A549 (cell line): ENCODE results near the gene ABHD1.

Experiments used
- MAFK ChIP-seq: fragments of 450-650 bp; IDR thresholded peaks from 2 replicates; pipeline ENCODE4 v1.6.1; 2014; ENCODE audit not compliant: partially characterized antibody
- MYC ChIP-seq: IDR thresholded peaks from 2 replicates; pipeline ENCODE4 v1.6.1; 2012; ENCODE audit warnings: mild to moderate bottlenecking, inconsistent platforms, low read length, improper control_type of control experiment, borderline replicate concordance
- PBX3 ChIP-seq: IDR thresholded peaks from 2 replicates; pipeline ENCODE4 v1.6.1; 2012
- POLR2A ChIP-seq: IDR thresholded peaks from 2 replicates; pipeline ENCODE4 v1.6.1; 2012; ENCODE audit warnings: mild to moderate bottlenecking, low read length
- POLR2AphosphoS2 ChIP-seq: conservative IDR thresholded peaks from 2 replicates; pipeline ENCODE4 v1.6.1; 2012; ENCODE audit warnings: low read length, improper control_type of control experiment, inconsistent platforms
- RCOR1 ChIP-seq: fragments of 150-350 bp; IDR thresholded peaks from 2 replicates; pipeline ENCODE4 v1.6.1; 2014; ENCODE audit warnings: antibody characterized with exemption, low read length, low read depth
- TF ChIP-seq, protein P1 (sequence below): fragments of >200 bp; sonication (Bioruptor Twin); formaldehyde crosslinking; IDR thresholded peaks from 3 replicates; pipeline ENCODE4 v1.5.1; 2016

DNA sequence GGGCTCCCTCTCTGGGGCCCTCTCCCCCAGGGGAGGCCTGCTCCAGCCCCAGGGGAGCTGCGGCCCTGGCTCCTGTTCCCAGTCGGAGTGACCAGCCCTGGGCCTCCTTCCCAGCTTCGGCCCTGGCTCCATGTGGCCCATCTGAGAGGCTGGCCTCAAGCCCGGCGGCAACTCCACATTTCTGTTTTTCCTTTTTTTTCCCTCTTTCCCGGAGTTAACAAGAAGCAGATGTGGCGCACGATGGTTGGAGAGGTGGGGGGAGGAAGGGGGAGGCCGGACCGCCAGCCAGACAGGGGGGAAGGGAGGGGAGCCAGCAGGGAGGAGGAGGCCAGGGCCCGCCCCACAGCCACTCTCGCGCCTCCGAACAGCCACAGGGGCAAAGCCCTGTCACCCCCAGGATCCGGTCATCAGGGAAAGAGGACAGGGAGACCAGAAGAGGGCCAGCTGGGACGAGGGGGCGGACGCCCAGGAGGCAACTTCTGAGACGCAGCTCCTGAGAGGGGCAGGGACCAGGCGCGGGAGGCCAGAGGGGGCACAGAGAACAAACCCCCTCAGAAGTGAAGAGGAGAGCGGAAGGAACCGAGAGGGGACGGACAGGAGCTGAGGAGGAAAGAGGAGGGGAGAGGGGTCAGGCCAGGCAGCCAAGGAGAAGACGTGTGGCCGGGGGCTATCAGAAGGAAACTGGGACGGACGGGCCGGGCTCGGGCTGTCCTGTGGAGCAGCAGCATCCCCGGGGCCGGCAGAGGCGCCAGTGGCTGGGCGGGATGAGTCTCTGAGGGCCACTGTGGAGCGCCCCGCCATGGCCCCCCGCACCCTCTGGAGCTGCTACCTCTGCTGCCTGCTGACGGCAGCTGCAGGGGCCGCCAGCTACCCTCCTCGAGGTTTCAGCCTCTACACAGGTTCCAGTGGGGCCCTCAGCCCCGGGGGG lies 45.1 kb upstream of the ABHD1 start, which contains the start of gene EMILIN1:
- TF ChIP-seq, protein P1, sequence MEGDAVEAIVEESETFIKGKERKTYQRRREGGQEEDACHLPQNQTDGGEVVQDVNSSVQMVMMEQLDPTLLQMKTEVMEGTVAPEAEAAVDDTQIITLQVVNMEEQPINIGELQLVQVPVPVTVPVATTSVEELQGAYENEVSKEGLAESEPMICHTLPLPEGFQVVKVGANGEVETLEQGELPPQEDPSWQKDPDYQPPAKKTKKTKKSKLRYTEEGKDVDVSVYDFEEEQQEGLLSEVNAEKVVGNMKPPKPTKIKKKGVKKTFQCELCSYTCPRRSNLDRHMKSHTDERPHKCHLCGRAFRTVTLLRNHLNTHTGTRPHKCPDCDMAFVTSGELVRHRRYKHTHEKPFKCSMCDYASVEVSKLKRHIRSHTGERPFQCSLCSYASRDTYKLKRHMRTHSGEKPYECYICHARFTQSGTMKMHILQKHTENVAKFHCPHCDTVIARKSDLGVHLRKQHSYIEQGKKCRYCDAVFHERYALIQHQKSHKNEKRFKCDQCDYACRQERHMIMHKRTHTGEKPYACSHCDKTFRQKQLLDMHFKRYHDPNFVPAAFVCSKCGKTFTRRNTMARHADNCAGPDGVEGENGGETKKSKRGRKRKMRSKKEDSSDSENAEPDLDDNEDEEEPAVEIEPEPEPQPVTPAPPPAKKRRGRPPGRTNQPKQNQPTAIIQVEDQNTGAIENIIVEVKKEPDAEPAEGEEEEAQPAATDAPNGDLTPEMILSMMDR = no peak
- TF ChIP-seq RCOR1 (no peak), POLR2A (no peak), MYC (no peak), MAFK (no peak), POLR2AphosphoS2 (no peak), PBX3 (no peak)
